Loucy (cell line): ENCODE data around the gene TPSB2.

ENCODE experiments used
- H2AFZ ChIP-seq: fragments of 200-600 bp; sonication (generic); 2 replicates; pipeline ENCODE4 v1.6.0; 2016; ENCODE audit warnings: antibody characterized with exemption, mild to moderate bottlenecking, low read length, moderate library complexity
- H3F3A ChIP-seq: fragments of 200-600 bp; 2 replicates; pipeline ENCODE4 v1.6.0; 2016; ENCODE audit warnings: antibody characterized with exemption, low read depth, mild to moderate bottlenecking
- H3K27me3 ChIP-seq: fragments of 200-600 bp; sonication (generic); 2 replicates; pipeline ENCODE4 v1.6.1; 2014; ENCODE audit warnings: low read length, mild to moderate bottlenecking; ENCODE audit not compliant: insufficient read depth, poor library complexity, severe bottlenecking
- H3K36me3 ChIP-seq: fragments of 200-600 bp; sonication (generic); 2 replicates; pipeline ENCODE4 v1.6.1; 2016; ENCODE audit warnings: low read length; ENCODE audit not compliant: insufficient read depth
- H3K4me1 ChIP-seq: fragments of 200-600 bp; sonication (generic); 2 replicates; pipeline ENCODE4 v1.5.1; 2014; ENCODE audit warnings: low read length, mild to moderate bottlenecking; ENCODE audit not compliant: insufficient read depth, poor library complexity, severe bottlenecking
- H3K4me2 ChIP-seq: fragments of 200-600 bp; sonication (generic); 2 replicates; pipeline ENCODE4 v1.6.0; 2014; ENCODE audit warnings: antibody characterized with exemption, low read length, low read depth, mild to moderate bottlenecking; ENCODE audit not compliant: poor library complexity, severe bottlenecking
- H3K4me3 ChIP-seq: fragments of 200-600 bp; sonication (generic); 2 replicates; pipeline ENCODE4 v1.5.1; 2014; ENCODE audit warnings: low read length, mild to moderate bottlenecking, mixed read lengths; ENCODE audit not compliant: poor library complexity, severe bottlenecking
- H3K79me2 ChIP-seq: fragments of 200-600 bp; sonication (generic); 2 replicates; pipeline ENCODE4 v1.6.1; 2014; ENCODE audit warnings: low read length; ENCODE audit not compliant: insufficient read depth
- H3K9ac ChIP-seq: fragments of 200-600 bp; sonication (generic); 2 replicates; pipeline ENCODE4 v1.6.0; 2014; ENCODE audit warnings: mild to moderate bottlenecking, low read depth, low read length, moderate library complexity; ENCODE audit not compliant: poor library complexity, severe bottlenecking
- H3K9me2 ChIP-seq: fragments of 200-600 bp; sonication (generic); replicated peaks from 2 replicates; pipeline ENCODE4 v1.6.1; 2016; ENCODE audit warnings: low read depth, low read length, mixed read lengths
- H3K9me3 ChIP-seq: fragments of 200-600 bp; sonication (generic); 2 replicates; pipeline ENCODE4 v1.6.1; 2014; ENCODE audit warnings: mild to moderate bottlenecking, antibody characterized with exemption, low read length, low read depth; ENCODE audit not compliant: insufficient read depth
- H4K20me1 ChIP-seq: fragments of 200-600 bp; sonication (generic); 2 replicates; pipeline ENCODE4 v1.6.0; 2014; ENCODE audit warnings: antibody characterized with exemption, low read length, mild to moderate bottlenecking; ENCODE audit not compliant: insufficient read depth, poor library complexity, severe bottlenecking
- EZH2phosphoT487 ChIP-seq: fragments of 200-600 bp; IDR thresholded peaks from 2 replicates; pipeline ENCODE4 v1.6.1; 2018; ENCODE audit warnings: antibody characterized with exemption, mild to moderate bottlenecking, moderate library complexity, borderline replicate concordance
- TF ChIP-seq, protein P1 (sequence below): fragments of 200-600 bp; sonication (generic); conservative IDR thresholded peaks from 2 replicates; pipeline ENCODE4 v1.5.1; 2014; ENCODE audit warnings: mild to moderate bottlenecking, antibody characterized with exemption, low read length

Gene TPSB2

DNA sequence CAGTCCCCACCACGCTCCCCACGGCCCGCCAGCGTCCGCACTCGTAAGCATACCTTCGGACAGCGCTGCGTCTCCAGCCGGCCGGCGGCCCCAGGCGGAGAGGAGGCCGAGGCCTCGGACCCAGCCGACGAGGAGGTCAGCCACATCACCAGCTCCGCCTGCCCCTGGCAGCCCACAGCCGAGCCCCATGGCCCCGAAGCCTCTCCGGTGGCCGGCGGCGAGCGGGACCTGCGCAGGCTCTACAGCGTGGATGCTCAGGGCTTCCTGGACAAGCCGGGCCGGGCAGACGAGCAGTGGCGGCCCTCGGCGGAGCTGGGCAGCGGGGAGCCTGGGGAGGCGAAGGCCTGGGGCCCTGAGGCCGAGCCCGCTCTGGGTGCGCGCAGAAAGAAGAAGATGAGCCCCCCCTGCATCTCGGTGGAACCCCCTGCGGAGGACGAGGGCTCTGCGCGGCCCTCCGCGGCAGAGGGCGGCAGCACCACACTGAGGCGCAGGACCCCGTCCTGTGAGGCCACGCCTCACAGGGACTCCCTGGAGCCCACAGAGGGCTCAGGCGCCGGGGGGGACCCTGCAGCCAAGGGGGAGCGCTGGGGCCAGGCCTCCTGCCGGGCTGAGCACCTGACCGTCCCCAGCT is 9.8 kb downstream of the TPSB2 start:
- Histone ChIP-seq H3K9ac (no peak overlapping the region), H3K4me2 (no peak overlapping the region), H3K9me3 (no peaks in the 10 kb centered on the region), H3F3A (no peaks in the 10 kb centered on the region), H3K9me2 (no peaks in the 10 kb centered on the region), H2AFZ (no peak overlapping the region), H3K4me3 (no peak overlapping the region), H4K20me1 (no peaks in the 10 kb centered on the region), H3K36me3 (no peaks in the 10 kb centered on the region), H3K4me1 (no peaks in the 10 kb centered on the region), H3K27me3 (no peaks in the 10 kb centered on the region), H3K79me2 (no peaks in the 10 kb centered on the region)
- TF ChIP-seq EZH2phosphoT487: no peak
- TF ChIP-seq, protein P1, sequence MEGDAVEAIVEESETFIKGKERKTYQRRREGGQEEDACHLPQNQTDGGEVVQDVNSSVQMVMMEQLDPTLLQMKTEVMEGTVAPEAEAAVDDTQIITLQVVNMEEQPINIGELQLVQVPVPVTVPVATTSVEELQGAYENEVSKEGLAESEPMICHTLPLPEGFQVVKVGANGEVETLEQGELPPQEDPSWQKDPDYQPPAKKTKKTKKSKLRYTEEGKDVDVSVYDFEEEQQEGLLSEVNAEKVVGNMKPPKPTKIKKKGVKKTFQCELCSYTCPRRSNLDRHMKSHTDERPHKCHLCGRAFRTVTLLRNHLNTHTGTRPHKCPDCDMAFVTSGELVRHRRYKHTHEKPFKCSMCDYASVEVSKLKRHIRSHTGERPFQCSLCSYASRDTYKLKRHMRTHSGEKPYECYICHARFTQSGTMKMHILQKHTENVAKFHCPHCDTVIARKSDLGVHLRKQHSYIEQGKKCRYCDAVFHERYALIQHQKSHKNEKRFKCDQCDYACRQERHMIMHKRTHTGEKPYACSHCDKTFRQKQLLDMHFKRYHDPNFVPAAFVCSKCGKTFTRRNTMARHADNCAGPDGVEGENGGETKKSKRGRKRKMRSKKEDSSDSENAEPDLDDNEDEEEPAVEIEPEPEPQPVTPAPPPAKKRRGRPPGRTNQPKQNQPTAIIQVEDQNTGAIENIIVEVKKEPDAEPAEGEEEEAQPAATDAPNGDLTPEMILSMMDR: no peak

- Histone ChIP-seq H4K20me1 (no peaks in the 10 kb centered on the region), H3K4me2 (no peak overlapping the region), H3K9me2 (no peaks in the 10 kb centered on the region), H3K36me3 (no peaks in the 10 kb centered on the region), H2AFZ (no peak overlapping the region), H3K9me3 (no peaks in the 10 kb centered on the region), H3K9ac (no peak overlapping the region), H3K4me3 (no peak overlapping the region), H3K4me1 (no peaks in the 10 kb centered on the region), H3K27me3 (no peaks in the 10 kb centered on the region), H3F3A (no peaks in the 10 kb centered on the region), H3K79me2 (no peaks in the 10 kb centered on the region)
- TF ChIP-seq EZH2phosphoT487: no peak
- TF ChIP-seq, protein P1: no peak
Measured at GRCh38 chr16:1218930-1219611, 10.9 kb downstream of the TPSB2 start.

- TF ChIP-seq EZH2phosphoT487: no peak
- TF ChIP-seq, protein P1: no peak
- no peak overlapping the region for H2AFZ ChIP-seq
Measured at GRCh38 chr16:1218061-1218929, 11.7 kb downstream of the TPSB2 start.

More at GRCh38 chr16:1218061-1218929, 11.7 kb downstream of the TPSB2 start:
- H3K36me3 ChIP-seq: no peaks in the 10 kb centered on the region
- H3F3A ChIP-seq: no peaks in the 10 kb centered on the region
- no peaks in the 10 kb centered on the region for H4K20me1 ChIP-seq
- no peak overlapping the region for H3K9ac ChIP-seq
- H3K9me3 ChIP-seq: no peaks in the 10 kb centered on the region
- H3K27me3 ChIP-seq: no peaks in the 10 kb centered on the region
- H3K4me2 ChIP-seq: no peak overlapping the region
- H3K4me1 ChIP-seq: no peaks in the 10 kb centered on the region
- no peaks in the 10 kb centered on the region for H3K79me2 ChIP-seq
- no peak overlapping the region for H3K4me3 ChIP-seq
- no peaks in the 10 kb centered on the region for H3K9me2 ChIP-seq
